Measurements from ENCODE around the gene SLCO2A1. TPM values are rescaled to one million over a fixed set of nuclear protein-coding genes. Genes with fewer than 3 reads are reported as not detected.

The SLCO2A1 gene
- total and polyA plus RNA-seq, 2 experiments from 2014 or later: 0.31 to 1.0 TPM

DNA sequence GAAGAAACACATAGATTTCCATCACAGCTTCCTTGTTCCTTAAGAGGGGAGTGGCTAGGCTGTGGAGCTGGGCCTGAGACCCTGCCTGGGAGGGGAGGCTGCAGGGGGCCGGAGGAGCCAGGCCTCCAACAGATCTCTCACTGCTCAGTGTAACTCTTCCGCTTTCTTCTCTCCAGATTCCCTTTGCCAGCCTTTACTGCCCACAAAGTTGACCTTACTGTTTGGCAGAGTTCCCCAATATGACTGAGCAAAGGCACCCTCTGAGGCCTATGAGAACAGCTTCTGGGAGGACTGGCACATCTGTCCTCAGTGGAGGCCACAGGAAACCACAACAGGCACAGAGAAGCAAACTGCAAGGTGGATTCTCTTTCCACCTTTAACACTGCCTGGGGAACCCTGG lies 38.1 kb downstream of the SLCO2A1 start:
- H3K9me2 ChIP-seq (ENCODE audit: insufficient read depth): 0 out of 2 replicates have a peak, but pooled peaks cover 6% of the 10 kb centered on the region
- DNase-seq (ENCODE audit: low spot score) (no peak), ATAC-seq (no peak)
- no peaks in the 10 kb centered on the region; the same call in 2 of the 3 replicates for H3K36me3 Mint-ChIP-seq (ENCODE audit: low read depth)
- peaks cover 3% of the 10 kb centered on the region; the same call in 1 of the 3 replicates for H3K9me3 Mint-ChIP-seq
- no peaks in the 10 kb centered on the region for H3K27me3 ChIP-seq (ENCODE audit: insufficient read depth)
- no peak overlapping the region for H3K4me2 ChIP-seq
- no peaks in the 10 kb centered on the region for H4K20me1 ChIP-seq (replicated peaks; ENCODE audit: insufficient read depth)
- H3K27ac Mint-ChIP-seq: no peak overlapping the region
- TF ChIP-seq EZH2 (IDR thresholded peaks at IDR 0.05; ENCODE audit: low read depth, unreplicated experiment) (no peak), POLR2AphosphoS5 (IDR thresholded peaks at IDR 0.05; ENCODE audit: low read depth) (no peak), JUNB (IDR thresholded peaks at IDR 0.05; ENCODE audit: unreplicated experiment) (no peak), ZNF114 (CRISPR knock-in tag; IDR thresholded peaks at IDR 0.05) (no peak), STAT1 (IDR thresholded peaks at IDR 0.05; ENCODE audit: unreplicated experiment) (no peak), REST (IDR thresholded peaks at IDR 0.05; ENCODE audit: unreplicated experiment) (no peak), NANOG (IDR thresholded peaks at IDR 0.05; ENCODE audit: borderline replicate concordance) (no peak)
- TF ChIP-seq, protein P1, sequence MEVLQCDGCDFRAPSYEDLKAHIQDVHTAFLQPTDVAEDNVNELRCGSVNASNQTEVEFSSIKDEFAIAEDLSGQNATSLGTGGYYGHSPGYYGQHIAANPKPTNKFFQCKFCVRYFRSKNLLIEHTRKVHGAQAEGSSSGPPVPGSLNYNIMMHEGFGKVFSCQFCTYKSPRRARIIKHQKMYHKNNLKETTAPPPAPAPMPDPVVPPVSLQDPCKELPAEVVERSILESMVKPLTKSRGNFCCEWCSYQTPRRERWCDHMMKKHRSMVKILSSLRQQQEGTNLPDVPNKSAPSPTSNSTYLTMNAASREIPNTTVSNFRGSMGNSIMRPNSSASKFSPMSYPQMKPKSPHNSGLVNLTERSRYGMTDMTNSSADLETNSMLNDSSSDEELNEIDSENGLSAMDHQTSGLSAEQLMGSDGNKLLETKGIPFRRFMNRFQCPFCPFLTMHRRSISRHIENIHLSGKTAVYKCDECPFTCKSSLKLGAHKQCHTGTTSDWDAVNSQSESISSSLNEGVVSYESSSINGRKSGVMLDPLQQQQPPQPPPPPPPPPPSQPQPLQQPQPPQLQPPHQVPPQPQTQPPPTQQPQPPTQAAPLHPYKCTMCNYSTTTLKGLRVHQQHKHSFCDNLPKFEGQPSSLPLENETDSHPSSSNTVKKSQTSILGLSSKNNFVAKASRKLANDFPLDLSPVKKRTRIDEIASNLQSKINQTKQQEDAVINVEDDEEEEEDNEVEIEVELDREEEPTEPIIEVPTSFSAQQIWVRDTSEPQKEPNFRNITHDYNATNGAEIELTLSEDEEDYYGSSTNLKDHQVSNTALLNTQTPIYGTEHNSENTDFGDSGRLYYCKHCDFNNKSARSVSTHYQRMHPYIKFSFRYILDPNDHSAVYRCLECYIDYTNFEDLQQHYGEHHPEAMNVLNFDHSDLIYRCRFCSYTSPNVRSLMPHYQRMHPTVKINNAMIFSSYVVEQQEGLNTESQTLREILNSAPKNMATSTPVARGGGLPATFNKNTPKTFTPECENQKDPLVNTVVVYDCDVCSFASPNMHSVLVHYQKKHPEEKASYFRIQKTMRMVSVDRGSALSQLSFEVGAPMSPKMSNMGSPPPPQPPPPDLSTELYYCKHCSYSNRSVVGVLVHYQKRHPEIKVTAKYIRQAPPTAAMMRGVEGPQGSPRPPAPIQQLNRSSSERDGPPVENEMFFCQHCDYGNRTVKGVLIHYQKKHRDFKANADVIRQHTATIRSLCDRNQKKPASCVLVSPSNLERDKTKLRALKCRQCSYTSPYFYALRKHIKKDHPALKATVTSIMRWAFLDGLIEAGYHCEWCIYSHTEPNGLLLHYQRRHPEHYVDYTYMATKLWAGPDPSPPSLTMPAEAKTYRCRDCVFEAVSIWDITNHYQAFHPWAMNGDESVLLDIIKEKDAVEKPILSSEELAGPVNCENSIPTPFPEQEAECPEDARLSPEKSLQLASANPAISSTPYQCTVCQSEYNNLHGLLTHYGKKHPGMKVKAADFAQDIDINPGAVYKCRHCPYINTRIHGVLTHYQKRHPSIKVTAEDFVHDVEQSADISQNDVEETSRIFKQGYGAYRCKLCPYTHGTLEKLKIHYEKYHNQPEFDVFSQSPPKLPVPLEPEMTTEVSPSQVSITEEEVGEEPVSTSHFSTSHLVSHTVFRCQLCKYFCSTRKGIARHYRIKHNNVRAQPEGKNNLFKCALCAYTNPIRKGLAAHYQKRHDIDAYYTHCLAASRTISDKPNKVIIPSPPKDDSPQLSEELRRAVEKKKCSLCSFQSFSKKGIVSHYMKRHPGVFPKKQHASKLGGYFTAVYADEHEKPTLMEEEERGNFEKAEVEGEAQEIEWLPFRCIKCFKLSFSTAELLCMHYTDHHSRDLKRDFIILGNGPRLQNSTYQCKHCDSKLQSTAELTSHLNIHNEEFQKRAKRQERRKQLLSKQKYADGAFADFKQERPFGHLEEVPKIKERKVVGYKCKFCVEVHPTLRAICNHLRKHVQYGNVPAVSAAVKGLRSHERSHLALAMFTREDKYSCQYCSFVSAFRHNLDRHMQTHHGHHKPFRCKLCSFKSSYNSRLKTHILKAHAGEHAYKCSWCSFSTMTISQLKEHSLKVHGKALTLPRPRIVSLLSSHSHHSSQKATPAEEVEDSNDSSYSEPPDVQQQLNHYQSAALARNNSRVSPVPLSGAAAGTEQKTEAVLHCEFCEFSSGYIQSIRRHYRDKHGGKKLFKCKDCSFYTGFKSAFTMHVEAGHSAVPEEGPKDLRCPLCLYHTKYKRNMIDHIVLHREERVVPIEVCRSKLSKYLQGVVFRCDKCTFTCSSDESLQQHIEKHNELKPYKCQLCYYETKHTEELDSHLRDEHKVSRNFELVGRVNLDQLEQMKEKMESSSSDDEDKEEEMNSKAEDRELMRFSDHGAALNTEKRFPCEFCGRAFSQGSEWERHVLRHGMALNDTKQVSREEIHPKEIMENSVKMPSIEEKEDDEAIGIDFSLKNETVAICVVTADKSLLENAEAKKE (CRISPR knock-in tag; IDR thresholded peaks at IDR 0.05): no peak
- TF ChIP-seq, protein P2, sequence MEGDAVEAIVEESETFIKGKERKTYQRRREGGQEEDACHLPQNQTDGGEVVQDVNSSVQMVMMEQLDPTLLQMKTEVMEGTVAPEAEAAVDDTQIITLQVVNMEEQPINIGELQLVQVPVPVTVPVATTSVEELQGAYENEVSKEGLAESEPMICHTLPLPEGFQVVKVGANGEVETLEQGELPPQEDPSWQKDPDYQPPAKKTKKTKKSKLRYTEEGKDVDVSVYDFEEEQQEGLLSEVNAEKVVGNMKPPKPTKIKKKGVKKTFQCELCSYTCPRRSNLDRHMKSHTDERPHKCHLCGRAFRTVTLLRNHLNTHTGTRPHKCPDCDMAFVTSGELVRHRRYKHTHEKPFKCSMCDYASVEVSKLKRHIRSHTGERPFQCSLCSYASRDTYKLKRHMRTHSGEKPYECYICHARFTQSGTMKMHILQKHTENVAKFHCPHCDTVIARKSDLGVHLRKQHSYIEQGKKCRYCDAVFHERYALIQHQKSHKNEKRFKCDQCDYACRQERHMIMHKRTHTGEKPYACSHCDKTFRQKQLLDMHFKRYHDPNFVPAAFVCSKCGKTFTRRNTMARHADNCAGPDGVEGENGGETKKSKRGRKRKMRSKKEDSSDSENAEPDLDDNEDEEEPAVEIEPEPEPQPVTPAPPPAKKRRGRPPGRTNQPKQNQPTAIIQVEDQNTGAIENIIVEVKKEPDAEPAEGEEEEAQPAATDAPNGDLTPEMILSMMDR (conservative IDR thresholded peaks at IDR 0.05; ENCODE audit: low read depth in 2 of 2): no peak
- peaks cover 29% of the 10 kb centered on the region for H3K4me1 ChIP-seq (ENCODE audit: insufficient read depth)
- peaks cover 37% of the 10 kb centered on the region for H3K4me1 Mint-ChIP-seq
- H3K4me3 Mint-ChIP-seq: no peak overlapping the region
- no peak overlapping the region for H3K27ac ChIP-seq (ENCODE audit: low read depth)
- no peaks in the 10 kb centered on the region for H3K36me3 ChIP-seq (ENCODE audit: insufficient read depth)
- H2AFZ ChIP-seq: no peak overlapping the region
- H3K27me3 Mint-ChIP-seq (ENCODE audit: insufficient read depth, low read depth, poor library complexity): peaks cover 16% of the 10 kb centered on the region
- no peak overlapping the region for H3K4me3 ChIP-seq
- H3F3A ChIP-seq (replicated peaks; ENCODE audit: low read depth): no peaks in the 10 kb centered on the region
- no peaks in the 10 kb centered on the region for H3K79me2 ChIP-seq (replicated peaks; ENCODE audit: insufficient read depth)

Measured in GM23338 (cell line).